GM15510 (cell line): Measurements from ENCODE around the gene REG4.

ENCODE experiments used
- POLR2A ChIP-seq: IDR thresholded peaks from 3 replicates; pipeline ENCODE4 v1.6.1; 2011; ENCODE audit warnings: borderline replicate concordance; ENCODE audit not compliant: insufficient read length; ENCODE audit errors: extremely low read depth

Gene REG4

GRCh38 chr1:119787776-119788175 lies 23.5 kb downstream of the REG4 start:
- TF ChIP-seq POLR2A = no peak

GRCh38 chr1:119784191-119784781 lies 27.0 kb downstream of the REG4 start:
- no peak for TF ChIP-seq POLR2A

GRCh38 chr1:119783354-119784185 lies 27.7 kb downstream of the REG4 start:
- TF ChIP-seq POLR2A = no peak

GRCh38 chr1:119782631-119783325 lies 28.5 kb downstream of the REG4 start:
- no peak for TF ChIP-seq POLR2A

- no peak for TF ChIP-seq POLR2A
Measured at GRCh38 chr1:119781434-119782210, 29.6 kb downstream of the REG4 start.

- no peak for TF ChIP-seq POLR2A
Measured at GRCh38 chr1:119779869-119780356, 31.3 kb downstream of the REG4 start.

GRCh38 chr1:119778886-119779560 lies 32.2 kb downstream of the REG4 start:
- no peak for TF ChIP-seq POLR2A

- no peak for TF ChIP-seq POLR2A
Measured at GRCh38 chr1:119778359-119778758, 32.9 kb downstream of the REG4 start.

GRCh38 chr1:119774746-119775490 lies 36.3 kb downstream of the REG4 start:
- no peak for TF ChIP-seq POLR2A

- TF ChIP-seq POLR2A = no peak
Measured at GRCh38 chr1:119773711-119774241, 37.5 kb downstream of the REG4 start.

- no peak for TF ChIP-seq POLR2A
Measured at GRCh38 chr1:119772298-119772697, 39.0 kb downstream of the REG4 start.

- no peak for TF ChIP-seq POLR2A
Measured at GRCh38 chr1:119771770-119772169, 39.5 kb downstream of the REG4 start.

- no peak for TF ChIP-seq POLR2A
Measured at GRCh38 chr1:119771016-119771415, 40.2 kb downstream of the REG4 start.
